GM10266 (cell line): ENCODE results near the gene CAMP.
"Not testable (repeated sequence)": the region's sequence is repeated elsewhere in the genome, so short reads cannot be mapped to it uniquely, and the experiment has no call there.

Experiments used
- DNase-seq: peaks from one replicate; pipeline ENCODE4 v3.0.0; 2012; ENCODE audit errors: extremely low spot score
- CTCF ChIP-seq: IDR thresholded peaks from 2 replicates; pipeline ENCODE4 v1.5.1; 2012; ENCODE audit warnings: mild to moderate bottlenecking, low read depth; ENCODE audit not compliant: control insufficient read depth, insufficient read depth; ENCODE audit errors: missing control alignments

Gene CAMP

GRCh38 chr3:48270306-48270705 lies 47.0 kb downstream of the CAMP start:
- no peak for DNase-seq
- TF ChIP-seq CTCF, result no peak

DNA sequence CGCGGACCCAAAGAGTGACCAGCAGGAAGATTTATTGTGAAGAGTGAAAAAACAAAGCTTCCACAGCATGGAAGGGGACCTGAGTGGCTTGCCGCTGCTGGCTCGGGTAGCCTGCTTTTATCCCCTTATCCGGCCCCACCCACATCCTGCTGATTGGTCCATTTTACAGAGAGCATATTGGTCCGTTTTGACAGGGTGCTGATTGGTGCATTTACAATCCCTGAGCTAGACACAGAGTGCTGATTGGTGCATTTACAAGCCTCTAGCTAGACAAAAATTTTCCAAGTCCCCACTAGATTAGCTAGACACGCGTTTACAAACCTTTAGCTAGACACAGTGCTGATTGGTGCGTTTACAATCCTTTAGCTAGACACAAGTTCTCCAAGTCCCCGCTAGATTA lies 47.9 kb downstream of the CAMP start:
- DNase-seq, result not testable (repeated sequence)

DNA sequence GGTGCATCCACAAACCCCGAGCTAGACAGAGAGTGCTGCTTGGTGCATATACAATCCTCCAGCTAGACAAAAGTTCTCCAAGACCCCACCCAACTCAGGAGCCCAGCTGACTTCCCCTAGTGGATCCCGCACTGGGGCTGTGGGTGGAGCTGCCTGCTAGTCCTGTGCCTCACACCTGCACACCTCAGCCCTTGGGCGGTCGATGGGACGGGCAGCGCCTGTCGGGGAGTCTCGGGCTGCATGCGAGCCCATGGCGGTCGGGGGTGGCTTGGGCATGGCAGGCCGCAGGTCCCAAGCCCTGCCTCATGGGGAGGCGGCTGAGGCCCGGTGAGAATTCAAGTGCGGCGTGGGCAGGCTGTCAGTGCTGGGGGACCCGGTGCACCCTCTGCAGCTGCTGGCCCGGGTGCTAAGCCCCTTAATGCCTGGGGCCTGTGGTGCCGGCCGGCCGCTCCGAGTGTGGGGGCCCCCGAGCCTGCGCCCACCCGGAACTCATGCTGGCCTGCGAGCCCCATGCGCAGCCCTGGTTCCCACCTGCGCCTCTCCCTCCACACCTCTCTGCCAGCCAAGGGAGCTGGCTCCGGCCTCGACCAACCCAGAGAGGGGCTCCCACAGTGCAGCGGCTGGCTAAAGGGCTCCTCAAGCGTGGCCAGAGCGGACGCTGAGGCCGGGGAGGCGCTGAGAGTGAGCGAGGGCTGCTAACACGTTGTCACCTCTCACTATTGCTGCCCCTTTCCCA lies 48.6 kb downstream of the CAMP start:
- no peak for TF ChIP-seq CTCF
- no peak for DNase-seq

GRCh38 chr3:48273594-48274211 lies 50.4 kb downstream of the CAMP start:
- peak; percentile 77 for TF ChIP-seq CTCF
- DNase-seq, result peak; percentile 78

GRCh38 chr3:48274452-48274851 lies 51.2 kb downstream of the CAMP start:
- DNase-seq, result no peak
- no peak for TF ChIP-seq CTCF
